IPS DF 19.7 (cell line): ENCODE data around the gene SLC44A3.
"Not testable (repeated sequence)": the region's sequence is repeated elsewhere in the genome, so short reads cannot be mapped to it uniquely, and the experiment has no call there.

Experiments used
- DNase-seq: peaks from one replicate; pipeline ENCODE4 v3.0.0-alpha.2; 2013; ENCODE audit warnings: low read depth, low spot score

The SLC44A3 gene

DNA sequence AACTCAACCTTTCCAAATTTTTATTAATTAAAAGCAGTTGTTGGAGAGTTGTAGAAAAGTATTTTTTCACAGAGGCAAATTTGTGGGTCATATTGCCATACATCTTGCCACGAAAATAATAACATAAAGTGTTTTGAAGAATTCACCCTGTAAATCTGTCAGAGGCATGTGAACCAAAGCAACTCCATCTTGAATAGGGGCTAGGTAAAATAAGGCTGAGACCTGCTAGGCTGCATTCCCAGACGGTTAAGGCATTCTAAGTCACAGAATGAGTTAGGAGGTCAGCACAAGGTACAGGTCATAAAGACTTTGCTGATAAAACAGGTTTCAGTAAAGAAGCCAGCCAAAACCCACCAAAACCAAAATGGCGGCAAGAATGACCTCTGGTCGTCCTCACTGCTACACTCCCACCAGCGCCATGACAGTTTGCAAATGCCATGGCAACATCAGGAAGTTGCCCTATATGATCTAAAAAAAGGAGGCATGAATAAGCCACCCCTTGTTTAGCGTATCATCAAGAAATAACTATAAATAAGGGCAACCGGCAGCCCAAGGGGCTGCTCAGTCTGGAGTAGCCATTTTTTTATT lies 111.2 kb downstream of the SLC44A3 start:
- DNase-seq: no peak

GRCh38 chr1:94934551-94934950 lies 114.4 kb downstream of the SLC44A3 start:
- no peak for DNase-seq

- DNase-seq: no peak
Observed at GRCh38 chr1:94935034-94935433, 114.9 kb downstream of the SLC44A3 start.

DNA sequence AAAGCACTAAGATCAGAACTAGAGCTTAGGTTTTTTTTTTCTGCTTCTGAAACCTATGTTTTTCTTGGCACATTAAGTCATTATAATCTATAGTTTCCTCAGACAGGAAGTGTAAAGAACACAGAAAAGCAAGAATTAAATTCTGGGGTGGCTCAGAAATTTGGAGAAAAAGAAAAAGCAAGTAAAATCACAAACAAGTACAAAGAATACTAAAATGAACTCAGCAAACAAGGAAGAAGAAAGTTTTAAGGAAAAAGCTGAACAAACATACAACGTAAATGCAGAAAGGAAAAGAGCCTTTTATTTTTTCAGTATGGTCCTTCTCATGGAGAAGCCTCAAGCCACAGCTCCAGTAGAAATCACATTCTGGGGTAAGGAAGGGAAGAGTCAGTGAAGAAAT lies 115.3 kb downstream of the SLC44A3 start:
- DNase-seq: no peak

GRCh38 chr1:94936861-94937620 lies 116.9 kb downstream of the SLC44A3 start:
- DNase-seq: no peak

DNA sequence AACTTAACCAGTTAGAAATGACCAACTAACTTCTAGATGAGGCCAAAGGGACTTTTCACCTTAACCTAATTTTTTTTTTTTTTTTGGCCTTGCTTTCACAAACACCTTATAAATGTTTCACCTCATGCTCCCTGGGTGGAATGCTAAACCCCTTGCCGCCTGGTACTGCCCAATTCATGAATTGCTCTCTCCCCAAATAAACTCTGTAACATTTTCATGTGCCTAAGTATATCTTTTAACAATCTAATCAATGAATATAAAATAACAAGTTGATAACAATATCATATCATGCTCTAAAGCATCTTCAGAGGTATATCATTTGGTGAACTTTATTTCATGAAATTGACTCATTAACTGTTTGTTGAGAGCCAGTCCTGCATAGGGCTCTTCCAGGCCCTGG lies 117.7 kb downstream of the SLC44A3 start:
- no peak for DNase-seq

- no peak for DNase-seq
Observed at GRCh38 chr1:94940738-94941137, 120.6 kb downstream of the SLC44A3 start.

DNA sequence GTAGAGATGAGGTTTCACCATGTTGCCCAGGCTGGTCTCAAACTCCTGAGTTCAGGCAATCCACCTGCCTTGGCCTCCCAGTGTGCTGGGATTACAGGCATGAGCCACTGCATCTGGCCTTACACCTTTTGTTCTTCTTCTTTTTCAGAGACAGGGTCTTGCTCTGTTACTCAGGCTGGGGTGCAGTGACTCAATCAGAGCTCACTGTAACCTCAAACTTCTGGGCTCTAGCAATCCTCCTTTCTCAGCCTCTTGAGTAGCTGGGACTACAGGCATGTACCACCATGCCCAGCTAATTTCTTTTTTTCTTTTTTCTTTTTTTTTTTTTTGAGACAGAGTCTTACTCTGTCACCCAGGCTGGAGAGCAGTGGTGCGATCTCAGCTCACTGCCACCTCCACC lies 121.3 kb downstream of the SLC44A3 start:
- not testable (repeated sequence) for DNase-seq

DNA sequence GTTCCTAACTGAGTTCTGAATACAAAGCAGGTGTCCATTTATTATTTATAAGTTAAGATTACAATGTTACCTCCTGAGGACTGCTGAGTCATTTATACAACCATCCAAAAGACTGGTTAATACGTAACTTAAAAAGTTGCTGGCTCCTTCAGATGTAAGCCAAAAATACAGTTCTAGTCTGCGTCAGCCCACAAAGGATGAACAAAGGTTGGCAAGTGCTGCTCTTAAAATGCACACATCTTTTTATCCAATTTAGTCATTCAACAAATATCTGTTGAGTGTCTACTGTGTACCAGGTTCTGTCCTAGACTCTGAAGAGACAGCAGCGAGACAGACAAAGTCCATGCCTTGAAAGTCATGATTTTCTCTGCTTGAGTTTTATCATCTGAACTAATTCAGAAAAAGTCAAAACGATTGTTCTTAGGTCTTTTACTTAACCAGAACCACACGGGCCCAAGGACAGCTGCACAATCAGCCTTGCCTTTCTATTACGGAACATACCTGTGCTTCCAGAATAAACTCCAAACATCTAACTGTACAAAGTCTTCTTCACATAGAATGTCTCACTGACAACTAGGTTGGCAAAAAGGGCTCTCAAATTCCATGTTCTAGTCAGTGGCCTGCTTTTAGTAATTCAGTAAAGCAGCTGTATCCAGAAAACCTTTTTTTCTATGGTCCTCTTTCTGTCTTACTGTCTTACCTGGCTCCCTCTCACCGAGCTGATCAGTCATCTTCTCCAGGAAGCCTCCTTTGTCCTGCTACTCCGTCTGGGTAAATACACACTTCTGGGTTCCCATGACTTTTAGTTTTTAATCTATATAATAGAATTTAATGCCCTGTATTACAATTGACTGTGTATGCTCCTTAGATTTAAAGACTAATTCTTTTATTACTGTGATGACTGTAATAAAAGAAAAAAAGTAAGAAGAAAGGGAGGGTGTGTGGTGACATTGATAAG lies 122.3 kb downstream of the SLC44A3 start:
- no peak for DNase-seq
